Measurements from ENCODE around the gene OLFM4. TPM values are rescaled to one million over a fixed set of nuclear protein-coding genes. Genes with fewer than 3 reads are reported as not detected.

OLFM4 gene
- total RNA-seq, 6 experiments from 2014 or later: 0.54 to 0.75 (median 0.73) TPM; not detected in 3

DNA sequence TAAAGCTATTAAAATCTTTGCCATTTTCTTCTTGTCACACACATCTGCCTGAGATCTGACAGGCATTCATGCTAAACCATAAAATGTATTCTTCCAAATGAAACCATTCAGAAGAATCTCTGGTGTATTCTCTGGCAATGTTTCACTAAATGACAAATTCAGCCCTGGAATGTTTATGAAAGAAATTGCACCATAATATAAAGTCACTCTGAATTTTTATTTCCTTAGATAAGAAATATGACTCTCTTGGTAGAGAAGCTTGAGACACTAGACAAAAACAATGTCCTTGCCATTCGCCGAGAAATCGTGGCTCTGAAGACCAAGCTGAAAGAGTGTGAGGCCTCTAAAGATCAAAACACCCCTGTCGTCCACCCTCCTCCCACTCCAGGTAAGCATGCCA lies 14.3 kb downstream of the OLFM4 start:
- no peak overlapping the region for H3K27ac ChIP-seq
- intact Hi-C loops (cut with DNase I): no loop called here
- ATAC-seq: no peak
- H3K36me3 ChIP-seq: no peaks in the 10 kb centered on the region
- H3K4me3 ChIP-seq: no peak overlapping the region
- TF ChIP-seq POLR2A (IDR thresholded peaks at IDR 0.05): no peak
- TF ChIP-seq, protein P1, sequence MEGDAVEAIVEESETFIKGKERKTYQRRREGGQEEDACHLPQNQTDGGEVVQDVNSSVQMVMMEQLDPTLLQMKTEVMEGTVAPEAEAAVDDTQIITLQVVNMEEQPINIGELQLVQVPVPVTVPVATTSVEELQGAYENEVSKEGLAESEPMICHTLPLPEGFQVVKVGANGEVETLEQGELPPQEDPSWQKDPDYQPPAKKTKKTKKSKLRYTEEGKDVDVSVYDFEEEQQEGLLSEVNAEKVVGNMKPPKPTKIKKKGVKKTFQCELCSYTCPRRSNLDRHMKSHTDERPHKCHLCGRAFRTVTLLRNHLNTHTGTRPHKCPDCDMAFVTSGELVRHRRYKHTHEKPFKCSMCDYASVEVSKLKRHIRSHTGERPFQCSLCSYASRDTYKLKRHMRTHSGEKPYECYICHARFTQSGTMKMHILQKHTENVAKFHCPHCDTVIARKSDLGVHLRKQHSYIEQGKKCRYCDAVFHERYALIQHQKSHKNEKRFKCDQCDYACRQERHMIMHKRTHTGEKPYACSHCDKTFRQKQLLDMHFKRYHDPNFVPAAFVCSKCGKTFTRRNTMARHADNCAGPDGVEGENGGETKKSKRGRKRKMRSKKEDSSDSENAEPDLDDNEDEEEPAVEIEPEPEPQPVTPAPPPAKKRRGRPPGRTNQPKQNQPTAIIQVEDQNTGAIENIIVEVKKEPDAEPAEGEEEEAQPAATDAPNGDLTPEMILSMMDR (IDR thresholded peaks at IDR 0.05): no peak
- no peak for DNase-seq
- H3K4me1 ChIP-seq: no peaks in the 10 kb centered on the region
- H3K27me3 ChIP-seq: no peaks in the 10 kb centered on the region
- H3K9me3 ChIP-seq: no peaks in the 10 kb centered on the region
- WGBS (ENCODE audit: insufficient coverage, low coverage, low lambda C conversion rate, missing lambda C conversion rate): 61% methylated on average over 4 of the region's 4 CpGs

GRCh38 chr13:53043398-53043797 lies 14.8 kb downstream of the OLFM4 start:
- H3K4me1 ChIP-seq: no peaks in the 10 kb centered on the region
- H3K36me3 ChIP-seq: no peaks in the 10 kb centered on the region
- H3K27me3 ChIP-seq: no peaks in the 10 kb centered on the region
- TF ChIP-seq, protein P1 (IDR thresholded peaks at IDR 0.05): no peak
- no peak for TF ChIP-seq POLR2A (IDR thresholded peaks at IDR 0.05)
- H3K9me3 ChIP-seq: no peaks in the 10 kb centered on the region
- no peak for ATAC-seq
- H3K27ac ChIP-seq: no peak overlapping the region
- DNase-seq: no peak
- no peak overlapping the region for H3K4me3 ChIP-seq
- 28% methylated on average over 2 of the region's 2 CpGs for WGBS (ENCODE audit: insufficient coverage, low coverage, low lambda C conversion rate, missing lambda C conversion rate)
- intact Hi-C loops (cut with DNase I): no loop called here

DNA sequence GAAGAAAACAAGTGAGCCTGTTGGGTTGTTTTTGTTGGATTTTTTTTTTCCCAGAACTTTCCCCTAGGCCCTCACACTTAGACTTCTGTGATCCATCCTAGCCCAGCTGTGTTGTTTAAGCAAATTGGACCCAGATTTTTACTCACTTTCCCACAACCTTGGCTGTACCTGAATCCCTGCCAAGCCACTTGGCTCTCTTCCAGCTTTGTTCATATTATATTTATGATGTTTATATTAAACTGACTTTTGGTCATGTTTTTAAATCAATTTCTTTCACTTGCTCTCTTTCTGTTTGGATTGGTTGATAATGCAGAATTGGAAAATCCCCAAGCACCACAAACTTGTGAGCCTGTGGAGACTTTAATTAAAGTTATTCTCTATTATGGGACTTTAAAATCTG lies 16.6 kb downstream of the OLFM4 start:
- no peak overlapping the region for H3K27ac ChIP-seq
- ATAC-seq (no peak), DNase-seq (no peak)

DNA sequence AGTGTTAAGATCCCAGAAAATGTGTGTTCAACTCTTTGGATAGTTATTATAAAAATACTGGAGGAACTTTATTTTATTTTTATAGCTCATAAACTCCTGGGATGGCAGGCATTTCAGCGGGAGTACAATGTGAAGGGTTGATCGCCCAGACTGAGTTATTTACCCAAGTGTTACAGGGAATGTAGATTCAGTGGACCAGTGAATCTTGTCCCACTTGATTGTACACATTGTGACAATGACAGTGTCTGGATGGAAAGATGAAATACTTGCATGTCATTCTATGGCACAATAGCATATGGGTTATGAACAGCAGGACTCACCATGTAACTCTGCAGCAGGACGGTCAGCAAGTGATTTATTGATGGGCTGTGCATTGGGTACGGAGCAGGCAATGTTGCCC lies 20.3 kb downstream of the OLFM4 start:
- ATAC-seq (no peak), DNase-seq (no peak)
- Histone ChIP-seq H3K27me3 (no peaks in the 10 kb centered on the region), H3K27ac (no peak overlapping the region), H3K4me3 (no peak overlapping the region), H3K4me1 (no peaks in the 10 kb centered on the region), H3K9me3 (no peaks in the 10 kb centered on the region), H3K36me3 (no peaks in the 10 kb centered on the region)
- intact Hi-C loops (cut with DNase I): no loop called here
- WGBS (ENCODE audit: insufficient coverage, low coverage, low lambda C conversion rate, missing lambda C conversion rate): 68% methylated on average over 4 of the region's 4 CpGs
- TF ChIP-seq POLR2A (IDR thresholded peaks at IDR 0.05): no peak
- TF ChIP-seq, protein P1 (IDR thresholded peaks at IDR 0.05): no peak

More for the DNA sequence above, 16.6 kb downstream of the OLFM4 start:
- H3K36me3 ChIP-seq: no peaks in the 10 kb centered on the region
- intact Hi-C loops (cut with DNase I): no loop called here
- no peaks in the 10 kb centered on the region for H3K27me3 ChIP-seq
- no peak overlapping the region for H3K4me3 ChIP-seq
- no peaks in the 10 kb centered on the region for H3K9me3 ChIP-seq
- no peaks in the 10 kb centered on the region for H3K4me1 ChIP-seq
- TF ChIP-seq, protein P1 (IDR thresholded peaks at IDR 0.05): no peak
- no peak for TF ChIP-seq POLR2A (IDR thresholded peaks at IDR 0.05)

DNA sequence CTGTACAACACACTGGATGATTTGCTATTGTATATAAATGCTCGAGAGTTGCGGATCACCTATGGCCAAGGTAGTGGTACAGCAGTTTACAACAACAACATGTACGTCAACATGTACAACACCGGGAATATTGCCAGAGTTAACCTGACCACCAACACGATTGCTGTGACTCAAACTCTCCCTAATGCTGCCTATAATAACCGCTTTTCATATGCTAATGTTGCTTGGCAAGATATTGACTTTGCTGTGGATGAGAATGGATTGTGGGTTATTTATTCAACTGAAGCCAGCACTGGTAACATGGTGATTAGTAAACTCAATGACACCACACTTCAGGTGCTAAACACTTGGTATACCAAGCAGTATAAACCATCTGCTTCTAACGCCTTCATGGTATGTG lies 21.5 kb downstream of the OLFM4 start:
- no peaks in the 10 kb centered on the region for H3K36me3 ChIP-seq
- H3K27me3 ChIP-seq: no peaks in the 10 kb centered on the region
- TF ChIP-seq POLR2A (IDR thresholded peaks at IDR 0.05): no peak
- WGBS (ENCODE audit: insufficient coverage, low coverage, low lambda C conversion rate, missing lambda C conversion rate): 86% methylated on average over 7 of the region's 7 CpGs
- H3K27ac ChIP-seq: no peak overlapping the region
- H3K9me3 ChIP-seq: no peaks in the 10 kb centered on the region
- intact Hi-C loops (cut with DNase I): no loop called here
- no peaks in the 10 kb centered on the region for H3K4me1 ChIP-seq
- ATAC-seq (no peak), DNase-seq (no peak)
- no peak overlapping the region for H3K4me3 ChIP-seq
